IPS-15b (cell line): Measurements from ENCODE around the gene SARM1.

Source experiments
- H3K27me3 ChIP-seq: one replicate; pipeline ENCODE4 v1.6.1; 2013; ENCODE audit warnings: low read length; ENCODE audit not compliant: control insufficient read depth, insufficient read depth
- H3K36me3 ChIP-seq: one replicate; pipeline ENCODE4 v1.6.1; 2013; ENCODE audit warnings: low read length; ENCODE audit not compliant: control insufficient read depth, insufficient read depth
- H3K4me1 ChIP-seq: one replicate; pipeline ENCODE4 v1.6.1; 2013; ENCODE audit warnings: mild to moderate bottlenecking, low read length; ENCODE audit not compliant: control insufficient read depth, insufficient read depth
- H3K4me3 ChIP-seq: one replicate; pipeline ENCODE4 v1.5.1; 2013; ENCODE audit warnings: low read depth, low read length
- H3K9ac ChIP-seq: one replicate; pipeline ENCODE4 v1.6.1; 2013; ENCODE audit warnings: low read depth, mild to moderate bottlenecking, low read length
- H3K9me3 ChIP-seq: one replicate; pipeline ENCODE4 v1.6.1; 2013; ENCODE audit warnings: mild to moderate bottlenecking, low read length; ENCODE audit not compliant: control insufficient read depth, insufficient read depth

SARM1 gene

GRCh38 chr17:28344011-28344410 is 27.5 kb upstream of the SARM1 start:
- Histone ChIP-seq H3K9ac (no peak overlapping the region), H3K4me1 (no peaks in the 10 kb centered on the region), H3K4me3 (no peak overlapping the region), H3K27me3 (no peaks in the 10 kb centered on the region), H3K9me3 (no peaks in the 10 kb centered on the region), H3K36me3 (peaks cover 52% of the 10 kb centered on the region)

- Histone ChIP-seq H3K4me3 (no peak overlapping the region), H3K36me3 (peaks cover 51% of the 10 kb centered on the region), H3K9ac (no peak overlapping the region)
These were observed 27.0 kb upstream of the SARM1 start for GRCh38 chr17:28344435-28344901.

GRCh38 chr17:28345419-28346198 is 25.9 kb upstream of the SARM1 start:
- Histone ChIP-seq H3K36me3 (peaks cover 44% of the 10 kb centered on the region), H3K27me3 (no peaks in the 10 kb centered on the region), H3K4me1 (no peaks in the 10 kb centered on the region), H3K4me3 (no peak overlapping the region), H3K9ac (no peak overlapping the region), H3K9me3 (no peaks in the 10 kb centered on the region)

More at GRCh38 chr17:28344435-28344901, 27.0 kb upstream of the SARM1 start:
- Histone ChIP-seq H3K9me3 (no peaks in the 10 kb centered on the region), H3K27me3 (no peaks in the 10 kb centered on the region), H3K4me1 (no peaks in the 10 kb centered on the region)

GRCh38 chr17:28346199-28346580 is 25.3 kb upstream of the SARM1 start:
- Histone ChIP-seq H3K9me3 (no peaks in the 10 kb centered on the region), H3K4me3 (no peak overlapping the region), H3K4me1 (no peaks in the 10 kb centered on the region), H3K9ac (no peak overlapping the region), H3K36me3 (peaks cover 49% of the 10 kb centered on the region), H3K27me3 (no peaks in the 10 kb centered on the region)

- no peak overlapping the region for H3K4me3 ChIP-seq
- H3K9ac ChIP-seq = no peak overlapping the region
- H3K36me3 ChIP-seq = peaks cover 55% of the 10 kb centered on the region
- no peaks in the 10 kb centered on the region for H3K9me3 ChIP-seq
- H3K4me1 ChIP-seq = no peaks in the 10 kb centered on the region
- no peaks in the 10 kb centered on the region for H3K27me3 ChIP-seq
These were observed 24.7 kb upstream of the SARM1 start for GRCh38 chr17:28346746-28347246.

GRCh38 chr17:28347261-28347891 is 24.1 kb upstream of the SARM1 start:
- no peaks in the 10 kb centered on the region for H3K9me3 ChIP-seq
- peaks cover 53% of the 10 kb centered on the region for H3K36me3 ChIP-seq
- no peak overlapping the region for H3K4me3 ChIP-seq
- no peak overlapping the region for H3K9ac ChIP-seq
- H3K4me1 ChIP-seq = no peaks in the 10 kb centered on the region
- H3K27me3 ChIP-seq = no peaks in the 10 kb centered on the region

GRCh38 chr17:28348979-28349378 is 22.5 kb upstream of the SARM1 start:
- Histone ChIP-seq H3K9me3 (no peaks in the 10 kb centered on the region), H3K36me3 (peaks cover 57% of the 10 kb centered on the region)

GRCh38 chr17:28350271-28350670 is 21.2 kb upstream of the SARM1 start:
- Histone ChIP-seq H3K9ac (no peak overlapping the region), H3K36me3 (peaks cover 50% of the 10 kb centered on the region)

More at GRCh38 chr17:28348979-28349378, 22.5 kb upstream of the SARM1 start:
- Histone ChIP-seq H3K4me1 (no peaks in the 10 kb centered on the region), H3K4me3 (no peak overlapping the region), H3K27me3 (no peaks in the 10 kb centered on the region), H3K9ac (no peak overlapping the region)

GRCh38 chr17:28357061-28357900 is 14.2 kb upstream of the SARM1 start, which contains the start of gene POLDIP2:
POLDIP2 (minus strand) TSS chr17:28357527; CDS start chr17:28357448, 79 bp downstream.
- Histone ChIP-seq H3K4me1 (peaks cover 3% of the 10 kb centered on the region), H3K9me3 (no peaks in the 10 kb centered on the region), H3K9ac (peak within 1 kb of the TSS; percentile 92), H3K27me3 (no peaks in the 10 kb centered on the region), H3K4me3 (peak within 1 kb of the TSS; percentile 95), H3K36me3 (peaks cover 17% of the 10 kb centered on the region)

More at GRCh38 chr17:28350271-28350670, 21.2 kb upstream of the SARM1 start:
- Histone ChIP-seq H3K27me3 (no peaks in the 10 kb centered on the region), H3K9me3 (no peaks in the 10 kb centered on the region), H3K4me3 (no peak overlapping the region), H3K4me1 (no peaks in the 10 kb centered on the region)

- Histone ChIP-seq H3K27me3 (no peaks in the 10 kb centered on the region), H3K36me3 (peaks cover 15% of the 10 kb centered on the region), H3K9me3 (no peaks in the 10 kb centered on the region), H3K4me1 (peaks cover 3% of the 10 kb centered on the region), H3K9ac (peak overlapping the region; percentile 91), H3K4me3 (peak overlapping the region; percentile 95)
These were observed 13.6 kb upstream of the SARM1 start for GRCh38 chr17:28357901-28358197.

- H3K4me1 ChIP-seq = peaks cover 3% of the 10 kb centered on the region
- H3K9ac ChIP-seq = no peak overlapping the region
- H3K27me3 ChIP-seq = no peaks in the 10 kb centered on the region
- peaks cover 9% of the 10 kb centered on the region for H3K36me3 ChIP-seq
- H3K4me3 ChIP-seq = no peak overlapping the region
- H3K9me3 ChIP-seq = no peaks in the 10 kb centered on the region
These were observed 8.3 kb upstream of the SARM1 start for GRCh38 chr17:28363186-28363585.
